ENCODE measurements around the gene RUSC1. TPM values are rescaled to one million over a fixed set of nuclear protein-coding genes. Genes with fewer than 3 reads are reported as not detected.
"Not testable (repeated sequence)": the region's sequence is repeated elsewhere in the genome, so short reads cannot be mapped to it uniquely, and the experiment has no call there.

RUSC1 gene
- total RNA-seq, 1 donor from 2014 or later, result 43.9 TPM

DNA sequence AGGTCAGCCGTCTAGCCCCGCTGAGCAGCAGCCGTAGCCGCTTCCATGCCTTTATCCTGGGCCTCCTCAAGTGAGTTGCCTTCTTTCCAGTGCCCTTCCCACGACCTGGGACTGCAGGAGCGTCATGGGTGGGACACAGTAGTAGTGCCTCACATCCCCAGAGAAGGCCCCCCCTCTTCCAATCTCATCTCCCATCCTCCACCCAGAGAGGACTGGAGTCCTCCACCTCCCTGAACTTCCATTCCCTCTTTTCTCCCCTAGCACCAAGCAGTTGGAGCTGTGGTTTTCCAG is 4.9 kb downstream of the RUSC1 start:
- TF ChIP-seq, protein P1, sequence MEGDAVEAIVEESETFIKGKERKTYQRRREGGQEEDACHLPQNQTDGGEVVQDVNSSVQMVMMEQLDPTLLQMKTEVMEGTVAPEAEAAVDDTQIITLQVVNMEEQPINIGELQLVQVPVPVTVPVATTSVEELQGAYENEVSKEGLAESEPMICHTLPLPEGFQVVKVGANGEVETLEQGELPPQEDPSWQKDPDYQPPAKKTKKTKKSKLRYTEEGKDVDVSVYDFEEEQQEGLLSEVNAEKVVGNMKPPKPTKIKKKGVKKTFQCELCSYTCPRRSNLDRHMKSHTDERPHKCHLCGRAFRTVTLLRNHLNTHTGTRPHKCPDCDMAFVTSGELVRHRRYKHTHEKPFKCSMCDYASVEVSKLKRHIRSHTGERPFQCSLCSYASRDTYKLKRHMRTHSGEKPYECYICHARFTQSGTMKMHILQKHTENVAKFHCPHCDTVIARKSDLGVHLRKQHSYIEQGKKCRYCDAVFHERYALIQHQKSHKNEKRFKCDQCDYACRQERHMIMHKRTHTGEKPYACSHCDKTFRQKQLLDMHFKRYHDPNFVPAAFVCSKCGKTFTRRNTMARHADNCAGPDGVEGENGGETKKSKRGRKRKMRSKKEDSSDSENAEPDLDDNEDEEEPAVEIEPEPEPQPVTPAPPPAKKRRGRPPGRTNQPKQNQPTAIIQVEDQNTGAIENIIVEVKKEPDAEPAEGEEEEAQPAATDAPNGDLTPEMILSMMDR (IDR thresholded peaks at IDR 0.05), result no peak
- H3K9me3 Mint-ChIP-seq (ENCODE audit: low read depth), result no peaks in the 10 kb centered on the region
- peak overlapping the region; percentile 89 for H3K4me3 Mint-ChIP-seq (ENCODE audit: unreplicated experiment)
- peaks cover 5% of the 10 kb centered on the region for H3K36me3 Mint-ChIP-seq (ENCODE audit: low read depth)
- DNase-seq (ENCODE audit: low spot score), result no peak
- no peaks in the 10 kb centered on the region for H3K27me3 Mint-ChIP-seq (ENCODE audit: low read depth)
- peak overlapping the region; percentile 17 for H3K27ac Mint-ChIP-seq (ENCODE audit: unreplicated experiment)
- H3K4me1 Mint-ChIP-seq (ENCODE audit: low read depth), result peaks cover 30% of the 10 kb centered on the region

DNA sequence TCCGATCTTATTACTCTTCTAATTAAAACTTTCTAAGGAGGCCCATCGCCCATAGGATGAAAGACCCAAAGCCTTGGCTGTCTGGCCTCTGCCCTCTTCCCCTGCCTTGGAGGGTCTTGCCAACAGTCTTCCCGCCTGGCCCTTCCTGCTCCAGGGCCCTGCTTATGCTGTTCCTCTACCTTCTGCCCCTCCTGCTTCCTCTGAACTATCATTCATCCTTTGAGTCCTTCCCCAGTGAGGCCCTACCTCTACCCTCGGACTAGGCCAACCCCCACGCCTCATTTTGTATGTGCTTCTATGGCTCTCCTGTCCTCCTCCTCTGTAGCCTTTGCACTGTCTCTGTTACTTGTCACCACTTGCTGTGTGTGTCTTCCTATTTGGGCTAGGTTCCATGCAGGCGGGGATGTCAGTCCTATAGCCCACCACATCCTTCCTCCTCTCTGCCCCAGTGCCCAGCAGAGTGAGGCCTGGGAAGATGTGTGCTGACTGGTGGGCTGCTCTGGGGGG is 5.4 kb downstream of the RUSC1 start:
- TF ChIP-seq, protein P1 (IDR thresholded peaks at IDR 0.05), result no peak
- no peak for DNase-seq (ENCODE audit: low spot score)
- peaks cover 10% of the 10 kb centered on the region for H3K36me3 Mint-ChIP-seq (ENCODE audit: low read depth)
- H3K9me3 Mint-ChIP-seq (ENCODE audit: low read depth), result no peaks in the 10 kb centered on the region
- H3K27me3 Mint-ChIP-seq (ENCODE audit: low read depth), result no peaks in the 10 kb centered on the region
- H3K27ac Mint-ChIP-seq (ENCODE audit: unreplicated experiment), result peak overlapping the region; percentile 62
- H3K4me1 Mint-ChIP-seq (ENCODE audit: low read depth), result peaks cover 25% of the 10 kb centered on the region
- peak overlapping the region; percentile 89 for H3K4me3 Mint-ChIP-seq (ENCODE audit: unreplicated experiment)

DNA sequence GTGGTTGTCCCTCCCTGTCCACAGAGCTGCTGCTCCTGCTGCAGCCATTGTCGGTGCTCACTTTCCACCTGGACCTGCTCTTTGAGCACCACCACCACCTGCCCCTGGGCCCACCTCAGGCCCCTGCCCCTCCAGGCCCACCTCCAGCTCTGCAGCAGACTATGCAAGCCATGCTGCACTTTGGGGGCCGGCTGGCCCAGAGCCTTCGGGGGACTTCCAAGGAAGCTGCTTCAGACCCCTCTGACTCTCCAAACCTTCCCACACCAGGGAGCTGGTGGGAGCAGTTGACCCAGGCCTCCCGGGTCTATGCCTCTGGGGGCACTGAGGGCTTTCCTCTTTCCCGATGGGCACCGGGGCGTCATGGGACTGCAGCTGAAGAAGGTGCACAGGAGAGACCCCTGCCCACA is 5.9 kb downstream of the RUSC1 start:
- Mint-ChIP-seq H3K4me1 (ENCODE audit: low read depth) (peaks cover 19% of the 10 kb centered on the region), H3K4me3 (ENCODE audit: unreplicated experiment) (no peak overlapping the region), H3K9me3 (ENCODE audit: low read depth) (no peaks in the 10 kb centered on the region), H3K27ac (ENCODE audit: unreplicated experiment) (no peak overlapping the region), H3K36me3 (ENCODE audit: low read depth) (peaks cover 10% of the 10 kb centered on the region), H3K27me3 (ENCODE audit: low read depth) (no peaks in the 10 kb centered on the region)
- no peak for DNase-seq (ENCODE audit: low spot score)
- TF ChIP-seq, protein P1 (IDR thresholded peaks at IDR 0.05), result no peak

DNA sequence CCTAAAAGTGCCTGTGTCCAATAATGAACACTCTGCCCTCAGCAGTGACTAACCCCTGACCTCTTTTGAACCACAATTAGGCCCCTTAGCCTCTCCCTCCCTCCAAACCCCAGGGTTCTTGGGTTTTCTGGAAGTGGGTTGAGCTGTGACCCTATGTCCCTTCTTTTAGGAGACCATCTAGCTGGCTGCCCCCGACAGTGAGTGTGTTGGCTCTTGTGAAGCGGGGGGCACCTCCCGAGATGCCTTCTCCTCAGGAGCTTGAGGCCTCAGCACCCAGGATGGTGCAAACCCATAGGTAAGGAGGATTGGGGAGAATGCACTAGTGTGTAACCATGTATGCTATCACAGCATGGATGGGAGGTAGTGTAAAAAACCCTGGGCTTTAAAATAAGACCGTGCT is 7.3 kb downstream of the RUSC1 start:
- TF ChIP-seq, protein P1 (IDR thresholded peaks at IDR 0.05), result no peak
- H3K9me3 Mint-ChIP-seq (ENCODE audit: low read depth), result no peaks in the 10 kb centered on the region
- peaks cover 10% of the 10 kb centered on the region for H3K36me3 Mint-ChIP-seq (ENCODE audit: low read depth)
- H3K27me3 Mint-ChIP-seq (ENCODE audit: low read depth), result no peaks in the 10 kb centered on the region
- H3K4me3 Mint-ChIP-seq (ENCODE audit: unreplicated experiment), result no peak overlapping the region
- DNase-seq (ENCODE audit: low spot score), result no peak
- peaks cover 9% of the 10 kb centered on the region for H3K4me1 Mint-ChIP-seq (ENCODE audit: low read depth)
- H3K27ac Mint-ChIP-seq (ENCODE audit: unreplicated experiment), result peak overlapping the region; percentile 73

DNA sequence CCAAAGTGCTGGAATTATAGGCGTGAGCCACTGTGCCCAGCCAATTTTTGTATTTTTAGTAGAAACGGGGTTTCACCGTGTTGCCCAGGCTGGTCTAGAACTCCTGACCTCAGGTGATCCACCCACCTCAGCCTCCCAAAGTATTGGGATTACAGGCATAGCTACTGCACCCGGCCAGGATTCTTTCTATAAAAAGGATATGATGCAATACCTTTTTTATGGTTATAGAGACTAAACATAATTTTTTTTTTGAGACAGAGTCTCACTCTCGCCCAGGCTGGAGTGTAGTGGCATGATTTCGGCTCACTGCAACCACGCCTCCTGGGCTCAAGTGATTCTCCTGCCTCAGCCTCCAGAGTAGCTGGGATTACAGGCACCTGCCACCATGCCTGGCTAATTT is 8.2 kb downstream of the RUSC1 start:
- Mint-ChIP-seq H3K27ac (ENCODE audit: unreplicated experiment) (peak overlapping the region; percentile 17), H3K36me3 (ENCODE audit: low read depth) (peaks cover 13% of the 10 kb centered on the region)
- H3K9me3 Mint-ChIP-seq (ENCODE audit: low read depth); H3K4me3 Mint-ChIP-seq (ENCODE audit: unreplicated experiment); DNase-seq (ENCODE audit: low spot score); H3K27me3 Mint-ChIP-seq (ENCODE audit: low read depth); H3K4me1 Mint-ChIP-seq (ENCODE audit: low read depth): not testable (repeated sequence)

DNA sequence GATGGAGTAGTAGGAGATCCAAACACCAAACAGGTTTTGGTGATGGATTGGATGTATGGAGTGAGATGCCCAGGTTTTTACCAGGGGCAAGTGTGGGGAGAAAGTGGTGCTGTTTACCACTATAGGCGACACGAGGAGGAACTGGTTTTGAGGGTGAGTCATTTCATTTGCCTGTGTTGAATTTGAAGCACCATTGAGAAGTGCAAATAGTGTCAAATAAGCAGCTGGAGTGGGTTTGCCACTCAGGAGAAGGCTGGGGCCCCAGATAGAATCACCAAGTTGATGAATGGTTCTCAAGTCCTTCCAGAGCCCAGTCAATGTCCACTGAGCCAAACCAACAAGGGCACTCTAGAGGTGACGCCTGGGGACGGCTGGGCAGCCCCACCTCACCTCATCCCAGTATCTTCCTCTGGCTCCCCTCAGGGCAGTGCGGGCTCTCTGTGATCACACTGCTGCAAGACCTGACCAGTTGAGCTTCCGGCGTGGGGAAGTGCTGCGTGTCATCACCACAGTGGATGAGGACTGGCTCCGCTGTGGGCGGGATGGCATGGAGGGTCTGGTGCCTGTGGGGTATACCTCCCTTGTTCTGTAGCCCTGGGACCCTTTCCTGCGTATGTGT is 9.4 kb downstream of the RUSC1 start:
- TF ChIP-seq, protein P1 (IDR thresholded peaks at IDR 0.05), result no peak
- H3K4me3 Mint-ChIP-seq (ENCODE audit: unreplicated experiment), result no peak overlapping the region
- peaks cover 9% of the 10 kb centered on the region for H3K4me1 Mint-ChIP-seq (ENCODE audit: low read depth)
- H3K27me3 Mint-ChIP-seq (ENCODE audit: low read depth), result no peaks in the 10 kb centered on the region
- peaks cover 15% of the 10 kb centered on the region for H3K36me3 Mint-ChIP-seq (ENCODE audit: low read depth)
- no peak overlapping the region for H3K27ac Mint-ChIP-seq (ENCODE audit: unreplicated experiment)
- DNase-seq (ENCODE audit: low spot score), result no peak
- H3K9me3 Mint-ChIP-seq (ENCODE audit: low read depth), result no peaks in the 10 kb centered on the region

Measured in chondrocyte (in vitro differentiated cells).